ENCODE data around the gene BCAN.

- TF ChIP-seq, protein P1, sequence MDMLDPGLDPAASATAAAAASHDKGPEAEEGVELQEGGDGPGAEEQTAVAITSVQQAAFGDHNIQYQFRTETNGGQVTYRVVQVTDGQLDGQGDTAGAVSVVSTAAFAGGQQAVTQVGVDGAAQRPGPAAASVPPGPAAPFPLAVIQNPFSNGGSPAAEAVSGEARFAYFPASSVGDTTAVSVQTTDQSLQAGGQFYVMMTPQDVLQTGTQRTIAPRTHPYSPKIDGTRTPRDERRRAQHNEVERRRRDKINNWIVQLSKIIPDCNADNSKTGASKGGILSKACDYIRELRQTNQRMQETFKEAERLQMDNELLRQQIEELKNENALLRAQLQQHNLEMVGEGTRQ (IDR thresholded peaks at IDR 0.05; ENCODE audit: low read length) = no peak
- TF ChIP-seq RBBP5 (IDR thresholded peaks at IDR 0.05; ENCODE audit: borderline replicate concordance, low read depth, low read length) (no peak; the same call in 1 of the 2 replicates), SIN3A (conservative IDR thresholded peaks at IDR 0.05 in 1 of 2, IDR thresholded peaks at IDR 0.05 in 1 of 2; ENCODE audit: low read depth in 1 of 2, low read length in 2 of 2) (no peak), CTCF (IDR thresholded peaks at IDR 0.05; ENCODE audit: control extremely low read depth in 1 of 3, insufficient read depth in 1 of 3, low read depth in 1 of 3, low read length in 3 of 3) (no peak), RAD21 (IDR thresholded peaks at IDR 0.05 in 1 of 2, conservative IDR thresholded peaks at IDR 0.05 in 1 of 2; ENCODE audit: low read depth in 2 of 2, low read length in 2 of 2) (no peak), EZH2 (IDR thresholded peaks at IDR 0.05; ENCODE audit: low read depth, low read length, severe bottlenecking) (no peak), HDAC6 (IDR thresholded peaks at IDR 0.05; ENCODE audit: low read depth, low read length) (no peak), BRCA1 (IDR thresholded peaks at IDR 0.05; ENCODE audit: low read depth, low read length) (no peak), YY1 (IDR thresholded peaks at IDR 0.05; ENCODE audit: low read depth, low read length) (no peak)
Observed at GRCh38 chr1:156704166-156704711, 62.3 kb downstream of the BCAN start.

Data from H1 (cell line).